Measurements from ENCODE around the gene RPS14. TPM values are rescaled to one million over a fixed set of nuclear protein-coding genes. Genes with fewer than 3 reads are reported as not detected.
A peak's percentile ranks its signal among the peaks of the same experiment; 100 is the strongest.

The RPS14 gene
- total RNA-seq, 1 donor from 2014 or later: 3,639 TPM

- peaks cover 58% of the 10 kb centered on the region for H3F3A ChIP-seq (ENCODE audit: low read depth)
- peaks cover 9% of the 10 kb centered on the region for H3K4me1 ChIP-seq
- no peak for DNase-seq (ENCODE audit: low spot score)
- H3K9me3 ChIP-seq (ENCODE audit: low read depth): no peaks in the 10 kb centered on the region
- H3K4me3 Mint-ChIP-seq: peak overlapping the region; percentile 97
- no peak overlapping the region for H2AFZ ChIP-seq (replicated peaks)
- H3K36me3 ChIP-seq: peaks cover 11% of the 10 kb centered on the region
- H3K9ac ChIP-seq: peak overlapping the region; percentile 99
- no peak overlapping the region for H3K27ac Mint-ChIP-seq
- no peaks in the 10 kb centered on the region for H3K27me3 ChIP-seq
- H3K36me3 Mint-ChIP-seq: peaks cover 41% of the 10 kb centered on the region
- H3K27ac ChIP-seq: peak overlapping the region; percentile 27
- H3K4me3 ChIP-seq: peak overlapping the region; percentile 91
- peaks cover 46% of the 10 kb centered on the region for H3K79me2 ChIP-seq (ENCODE audit: low read depth)
- peaks cover 59% of the 10 kb centered on the region for H4K20me1 ChIP-seq (ENCODE audit: low read depth)
- TF ChIP-seq EZH2phosphoT487 (IDR thresholded peaks at IDR 0.05) (no peak), EZH2 (IDR thresholded peaks at IDR 0.05) (no peak), CTCF (IDR thresholded peaks at IDR 0.05) (no peak)
- H3K27me3 Mint-ChIP-seq (ENCODE audit: insufficient read depth, low read depth): peaks cover 7% of the 10 kb centered on the region
- H3K4me1 Mint-ChIP-seq: peaks cover 12% of the 10 kb centered on the region
- H3K9me3 Mint-ChIP-seq: peaks cover 3% of the 10 kb centered on the region
- peak overlapping the region; percentile 86 for H3K4me2 ChIP-seq
These were observed 1.2 kb downstream of the RPS14 start for GRCh38 chr5:150448334-150448733.

GRCh38 chr5:150447188-150447587 is 2.4 kb downstream of the RPS14 start:
- Mint-ChIP-seq H3K9me3 (peaks cover 3% of the 10 kb centered on the region), H3K36me3 (peaks cover 43% of the 10 kb centered on the region), H3K4me3 (peak overlapping the region; percentile 97), H3K27me3 (ENCODE audit: insufficient read depth, low read depth) (peaks cover 7% of the 10 kb centered on the region), H3K27ac (no peak overlapping the region), H3K4me1 (peaks cover 12% of the 10 kb centered on the region)
- H3K27me3 ChIP-seq: no peaks in the 10 kb centered on the region
- DNase-seq (ENCODE audit: low spot score): no peak
- no peak overlapping the region for H3K27ac ChIP-seq
- peaks cover 11% of the 10 kb centered on the region for H3K36me3 ChIP-seq
- H3K9me3 ChIP-seq (ENCODE audit: low read depth): no peaks in the 10 kb centered on the region
- peaks cover 68% of the 10 kb centered on the region for H3F3A ChIP-seq (ENCODE audit: low read depth)
- no peak for TF ChIP-seq EZH2phosphoT487 (IDR thresholded peaks at IDR 0.05)
- no peak for TF ChIP-seq EZH2 (IDR thresholded peaks at IDR 0.05)
- no peak for TF ChIP-seq CTCF (IDR thresholded peaks at IDR 0.05)
- peaks cover 61% of the 10 kb centered on the region for H4K20me1 ChIP-seq (ENCODE audit: low read depth)
- no peak overlapping the region for H2AFZ ChIP-seq (replicated peaks)
- H3K9ac ChIP-seq: no peak overlapping the region
- H3K4me2 ChIP-seq: peak overlapping the region; percentile 86
- peaks cover 46% of the 10 kb centered on the region for H3K79me2 ChIP-seq (ENCODE audit: low read depth)
- no peak overlapping the region for H3K4me3 ChIP-seq
- H3K4me1 ChIP-seq: peaks cover 9% of the 10 kb centered on the region

GRCh38 chr5:150446583-150446982 is 3.0 kb downstream of the RPS14 start:
- peaks cover 46% of the 10 kb centered on the region for H3K79me2 ChIP-seq (ENCODE audit: low read depth)
- TF ChIP-seq CTCF (IDR thresholded peaks at IDR 0.05) (no peak), EZH2phosphoT487 (IDR thresholded peaks at IDR 0.05) (no peak), EZH2 (IDR thresholded peaks at IDR 0.05) (no peak)
- peaks cover 74% of the 10 kb centered on the region for H3F3A ChIP-seq (ENCODE audit: low read depth)
- Mint-ChIP-seq H3K27me3 (ENCODE audit: insufficient read depth, low read depth) (peaks cover 7% of the 10 kb centered on the region), H3K36me3 (peaks cover 43% of the 10 kb centered on the region), H3K4me3 (no peak overlapping the region), H3K4me1 (peaks cover 12% of the 10 kb centered on the region), H3K27ac (no peak overlapping the region), H3K9me3 (peaks cover 3% of the 10 kb centered on the region)
- H3K27me3 ChIP-seq: no peaks in the 10 kb centered on the region
- H3K9me3 ChIP-seq (ENCODE audit: low read depth): no peaks in the 10 kb centered on the region
- H2AFZ ChIP-seq (replicated peaks): no peak overlapping the region
- no peak overlapping the region for H3K27ac ChIP-seq
- no peak for DNase-seq (ENCODE audit: low spot score)
- H4K20me1 ChIP-seq (ENCODE audit: low read depth): peaks cover 67% of the 10 kb centered on the region
- H3K4me1 ChIP-seq: peaks cover 9% of the 10 kb centered on the region
- no peak overlapping the region for H3K9ac ChIP-seq
- H3K4me2 ChIP-seq: no peak overlapping the region
- H3K36me3 ChIP-seq: peaks cover 11% of the 10 kb centered on the region
- no peak overlapping the region for H3K4me3 ChIP-seq
